ENCODE measurements around the gene GRPEL1.

Gene GRPEL1

DNA sequence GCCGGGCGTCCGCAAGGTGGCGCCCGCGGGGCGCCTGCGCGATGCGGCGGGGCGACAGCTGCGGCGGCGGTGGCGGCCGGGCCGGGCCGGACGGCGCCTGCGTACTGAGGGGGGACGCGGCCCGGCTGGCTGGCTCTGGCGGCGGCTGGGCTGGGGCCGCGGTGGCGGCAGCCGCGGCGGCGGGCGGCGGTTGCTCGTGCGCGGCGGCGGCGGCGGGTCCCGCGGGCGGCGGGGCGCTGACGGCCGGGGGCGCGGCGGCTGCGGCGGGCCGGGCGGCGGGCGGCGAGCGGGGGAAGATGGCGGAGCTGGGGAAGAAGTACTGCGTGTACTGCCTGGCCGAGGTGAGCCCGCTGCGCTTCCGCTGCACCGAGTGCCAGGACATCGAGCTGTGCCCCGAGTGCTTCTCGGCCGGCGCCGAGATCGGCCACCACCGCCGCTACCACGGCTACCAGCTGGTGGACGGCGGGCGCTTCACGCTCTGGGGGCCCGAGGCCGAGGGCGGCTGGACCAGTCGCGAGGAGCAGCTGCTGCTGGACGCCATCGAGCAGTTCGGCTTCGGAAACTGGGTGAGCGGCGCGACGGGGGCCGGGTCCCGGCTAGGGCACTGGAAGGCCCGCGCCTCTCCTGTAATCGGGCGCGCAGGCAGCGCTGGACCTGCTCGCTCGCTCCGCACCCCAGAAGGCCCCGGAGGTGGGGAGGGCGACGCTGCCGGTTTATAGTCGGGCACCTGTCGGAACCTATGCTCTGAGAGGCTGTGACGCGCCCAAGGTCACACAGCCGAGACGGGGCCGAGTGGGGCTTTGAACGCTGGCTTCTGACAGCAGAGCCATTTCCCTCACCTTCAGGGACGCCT lies 24.4 kb downstream of the GRPEL1 start, which contains the start of gene TADA2B:
Gene TADA2B, plus strand, starts transcription at position 89 of the 853 bp plus-strand sequence. Its CDS starts 208 bp downstream, at position 297.
- DNase-seq = no peak

DNA sequence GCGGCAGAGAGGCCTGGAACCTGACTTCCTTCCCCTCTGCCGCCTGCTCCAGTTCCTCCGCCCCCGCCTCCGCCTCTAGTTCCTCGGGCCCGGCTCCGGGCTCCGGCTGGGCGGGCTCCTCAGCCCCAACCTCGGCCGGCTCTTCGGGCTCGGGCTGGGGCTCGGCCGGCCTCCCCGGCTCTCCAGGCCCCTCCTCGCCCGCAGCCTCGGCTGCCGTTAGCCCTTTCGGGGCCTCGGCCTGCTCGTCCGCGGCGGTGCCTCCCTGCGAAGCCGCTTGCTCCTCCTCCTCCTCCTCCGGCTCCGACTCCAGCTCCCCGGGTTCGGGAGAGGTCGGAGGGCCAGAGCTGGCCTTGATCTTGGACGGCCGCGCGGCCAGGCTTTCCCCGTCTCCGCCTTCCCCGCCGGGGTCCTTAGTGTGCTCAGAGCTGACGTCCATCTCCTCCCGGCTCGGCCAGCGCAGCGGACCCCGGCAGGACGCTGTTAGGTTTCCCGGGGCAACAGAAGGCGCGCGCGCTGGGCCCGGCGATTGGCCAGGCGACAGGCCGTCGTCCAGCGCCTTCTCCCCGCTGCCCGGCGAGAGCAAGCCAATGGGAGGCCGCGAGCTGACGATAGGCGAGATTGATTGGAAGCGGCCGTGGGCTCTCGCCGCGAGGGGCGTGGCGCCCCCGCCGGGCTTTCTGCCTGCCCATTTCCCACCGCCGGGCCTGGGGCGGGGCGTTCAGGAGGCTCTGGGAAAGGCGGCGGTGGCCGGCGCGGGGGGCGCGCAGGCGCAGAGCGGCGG lies 25.2 kb downstream of the GRPEL1 start:
- peak; percentile 99 for DNase-seq

DNA sequence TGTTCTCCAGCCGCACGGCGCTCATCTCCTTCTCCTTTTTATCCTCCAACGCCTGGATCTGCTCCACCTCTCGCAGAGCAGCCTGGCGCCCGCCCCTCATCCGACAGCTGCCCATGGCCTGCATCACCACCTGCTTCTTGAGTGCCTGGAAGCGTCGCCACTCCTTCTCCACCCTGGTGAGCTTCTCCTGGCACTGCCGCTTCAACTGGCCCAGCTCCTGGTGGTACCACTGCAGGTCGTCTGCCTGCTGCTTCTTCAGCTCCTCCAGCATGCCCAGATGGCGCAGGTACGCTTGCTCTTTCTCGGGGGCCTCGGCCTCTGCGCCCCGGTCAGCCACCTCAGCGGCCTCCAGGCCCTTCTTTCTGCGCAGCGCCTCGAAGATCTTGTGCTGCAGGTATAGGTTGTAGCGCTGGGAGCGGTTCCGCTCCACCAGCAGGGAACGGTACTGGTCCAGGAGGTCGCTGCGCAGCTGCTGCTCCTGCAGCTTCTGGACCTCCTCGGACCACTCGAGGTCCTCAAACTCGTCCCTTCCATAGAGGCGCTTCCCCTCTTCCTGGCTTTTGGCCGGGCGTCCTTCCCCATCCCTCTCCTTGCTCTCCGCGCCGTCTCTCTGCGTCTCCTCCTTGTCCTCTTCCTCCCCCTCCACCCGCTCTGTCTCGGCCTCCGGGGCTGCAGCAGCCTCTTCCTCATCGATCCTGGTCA lies 25.9 kb downstream of the GRPEL1 start:
- no peak for DNase-seq

DNA sequence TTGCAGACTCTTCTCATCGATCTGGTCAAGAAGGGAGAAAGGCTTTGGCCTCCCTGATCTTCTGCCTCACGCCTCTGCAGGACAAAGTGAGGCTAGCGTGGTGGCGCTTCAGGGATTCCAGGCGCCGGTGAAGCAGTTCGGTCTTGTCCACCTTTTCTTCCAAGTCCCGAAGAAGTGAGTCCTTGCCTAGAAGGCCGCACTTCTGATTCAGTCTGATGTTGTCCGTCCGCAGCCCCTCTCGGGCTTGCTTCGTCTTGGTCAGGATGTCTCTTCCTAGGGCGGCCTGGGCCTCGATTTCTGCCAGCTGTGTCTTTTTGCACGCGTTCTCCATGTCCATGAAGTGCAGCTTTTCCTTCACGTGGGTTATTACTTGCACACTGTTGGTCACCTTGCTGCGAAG lies 26.6 kb downstream of the GRPEL1 start:
- DNase-seq = no peak

DNA sequence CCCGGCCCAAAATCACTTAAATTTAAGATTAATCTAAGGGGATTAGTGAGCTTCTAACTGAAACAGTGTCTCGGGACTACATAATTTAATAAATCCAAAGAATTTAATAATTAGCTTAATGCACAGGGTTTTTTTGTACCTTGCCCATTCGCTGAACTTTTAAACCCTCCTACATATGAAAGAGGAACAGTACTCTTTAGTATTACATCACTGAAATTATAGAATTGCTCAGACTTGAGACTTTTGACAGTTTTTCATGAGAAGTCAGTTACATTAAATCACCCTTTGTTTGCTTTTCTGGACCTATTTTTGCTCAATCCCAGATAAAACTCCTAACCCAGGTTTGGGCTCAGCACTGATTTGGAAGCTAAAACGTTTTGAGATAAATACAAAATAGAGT lies 27.1 kb downstream of the GRPEL1 start:
- peak; percentile 52 for DNase-seq

DNA sequence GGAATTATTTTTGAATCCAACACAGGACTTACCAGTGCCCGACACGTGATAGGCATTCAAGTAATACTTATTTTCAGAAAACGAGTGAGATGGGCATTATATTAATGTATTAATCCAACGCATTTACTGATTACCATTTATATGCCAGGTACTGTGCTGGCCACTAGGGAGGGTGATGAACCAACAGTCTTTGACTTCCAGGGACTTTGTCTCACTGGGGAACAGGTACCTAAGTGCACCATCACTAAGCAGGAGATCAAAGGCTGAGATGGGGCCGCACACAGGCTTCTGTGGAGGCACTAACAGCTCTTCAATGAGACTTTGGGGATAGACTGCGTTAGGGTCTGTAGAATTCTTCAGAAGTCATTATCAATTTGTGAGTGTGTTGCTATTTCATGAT lies 30.4 kb downstream of the GRPEL1 start:
- DNase-seq = no peak

DNA sequence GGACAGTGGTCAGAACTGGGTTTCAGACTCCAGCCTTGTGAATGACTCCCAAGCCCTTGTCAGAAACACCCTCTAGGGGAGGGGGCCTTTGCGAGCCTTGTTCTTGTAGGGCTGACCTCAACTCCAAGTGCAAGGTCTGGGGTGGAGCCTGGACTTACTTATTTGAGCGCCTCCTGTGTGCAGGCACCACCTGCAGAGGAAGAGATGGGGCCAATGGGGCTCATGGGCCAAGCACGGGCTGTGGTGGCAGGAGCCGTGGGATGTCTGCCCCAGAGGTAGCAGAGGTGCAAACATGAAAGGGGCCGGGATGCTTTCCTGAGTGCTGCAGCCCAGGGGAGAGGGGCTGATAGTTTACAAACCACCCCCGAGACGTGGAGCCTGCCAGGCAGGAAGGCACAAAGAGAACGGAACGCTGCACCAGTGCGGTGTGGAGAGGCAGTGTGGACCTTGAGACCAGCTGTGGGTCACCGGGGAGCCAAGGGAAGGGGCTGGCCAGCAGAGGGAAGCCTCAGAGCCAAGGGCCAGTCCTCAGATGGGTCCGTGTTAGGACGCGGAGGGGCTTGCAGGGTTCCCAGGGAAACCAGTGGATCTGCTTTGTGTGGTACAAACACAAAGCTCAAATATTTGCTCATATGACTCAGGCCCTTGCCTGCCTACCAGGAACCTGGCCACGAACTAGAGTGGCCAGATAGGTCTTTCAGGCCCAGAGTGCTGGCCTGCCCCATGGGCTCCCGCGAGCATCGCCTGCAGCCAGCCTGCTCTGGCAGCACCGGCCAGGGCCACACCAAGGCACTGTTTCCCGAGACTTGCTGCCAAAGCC lies 33.4 kb downstream of the GRPEL1 start:
- DNase-seq = no peak

DNA sequence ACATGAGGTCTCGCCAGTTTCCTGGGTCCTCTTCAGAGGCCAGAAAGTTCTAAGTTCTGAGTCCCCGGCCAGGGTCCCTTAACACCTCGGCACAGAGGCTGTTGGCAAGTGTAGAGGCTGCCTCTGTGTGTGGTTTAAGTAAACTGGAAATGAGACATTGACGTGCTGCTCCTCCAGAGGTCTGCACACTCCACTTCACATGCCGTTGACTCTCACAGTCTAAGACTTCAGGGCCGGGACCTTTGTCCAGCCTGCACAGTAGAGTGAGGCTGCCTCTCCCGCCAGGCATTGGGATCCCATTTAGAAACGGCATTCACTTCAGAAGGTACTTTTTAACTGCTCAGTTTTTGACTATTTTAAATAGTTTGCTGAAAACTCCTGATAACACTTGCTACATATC lies 35.3 kb downstream of the GRPEL1 start:
- DNase-seq = no peak

DNA sequence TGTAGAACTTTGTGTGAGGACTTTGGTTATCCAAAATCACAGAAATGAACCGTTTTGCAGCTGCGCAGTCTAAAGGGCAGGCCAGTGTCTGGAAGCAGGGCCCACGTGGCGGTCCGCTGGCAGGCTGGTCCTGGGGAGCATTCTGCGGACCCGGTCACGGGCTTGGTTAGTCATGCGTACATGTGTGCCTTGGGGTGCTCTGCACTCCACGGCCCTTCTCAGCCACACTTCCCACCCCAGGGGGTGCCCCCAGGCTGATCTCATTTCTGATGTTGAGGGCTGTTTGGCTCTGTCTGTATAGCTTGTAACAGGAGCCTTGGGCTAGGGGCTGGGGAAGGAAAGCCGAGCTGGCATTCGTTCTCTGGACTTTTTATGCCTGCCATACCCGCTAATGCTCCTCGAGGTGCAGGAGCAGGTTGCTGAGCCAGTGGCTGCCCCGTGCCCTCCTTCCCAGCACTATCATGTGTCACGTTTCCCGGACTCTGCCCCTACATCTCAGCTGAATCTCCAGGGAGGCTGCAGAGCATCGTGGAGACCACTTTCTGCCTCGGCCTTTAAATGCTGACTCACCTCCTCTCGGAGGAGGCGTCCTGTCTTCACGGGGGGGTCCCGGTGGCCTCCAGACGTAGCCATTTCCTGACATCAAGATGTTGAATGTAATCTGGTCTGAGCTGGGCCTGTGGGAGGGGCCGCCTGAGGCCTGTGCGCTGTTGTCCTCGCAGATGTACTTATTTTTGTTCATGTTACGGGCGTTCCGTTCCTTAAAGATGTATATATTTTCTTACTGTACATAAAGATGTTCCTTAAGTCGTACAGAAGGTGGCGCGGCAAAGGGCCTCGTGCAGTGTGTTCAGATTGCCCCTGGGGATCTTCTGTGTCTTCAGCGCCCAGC lies 36.1 kb downstream of the GRPEL1 start:
- no peak for DNase-seq

DNA sequence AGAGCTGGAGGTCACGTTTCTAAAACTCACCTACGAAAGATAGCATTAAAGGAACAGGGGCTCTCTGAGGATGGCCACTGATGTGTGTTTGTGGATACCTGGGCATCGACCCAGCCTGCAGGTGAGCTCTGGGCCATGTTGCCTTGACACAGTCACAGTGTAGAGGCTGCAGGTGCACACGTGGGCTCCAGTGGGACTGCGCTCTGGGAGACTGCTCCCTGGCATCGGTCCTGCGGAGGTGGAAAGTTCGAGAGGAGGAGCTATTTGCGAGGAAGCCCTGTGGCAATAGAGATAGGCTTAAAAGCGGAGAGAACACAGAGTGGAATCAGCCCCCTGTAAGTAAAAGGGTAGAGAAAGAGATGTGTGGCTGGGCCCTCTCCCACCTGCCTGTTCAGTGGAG lies 37.0 kb downstream of the GRPEL1 start:
- no peak for DNase-seq

DNA sequence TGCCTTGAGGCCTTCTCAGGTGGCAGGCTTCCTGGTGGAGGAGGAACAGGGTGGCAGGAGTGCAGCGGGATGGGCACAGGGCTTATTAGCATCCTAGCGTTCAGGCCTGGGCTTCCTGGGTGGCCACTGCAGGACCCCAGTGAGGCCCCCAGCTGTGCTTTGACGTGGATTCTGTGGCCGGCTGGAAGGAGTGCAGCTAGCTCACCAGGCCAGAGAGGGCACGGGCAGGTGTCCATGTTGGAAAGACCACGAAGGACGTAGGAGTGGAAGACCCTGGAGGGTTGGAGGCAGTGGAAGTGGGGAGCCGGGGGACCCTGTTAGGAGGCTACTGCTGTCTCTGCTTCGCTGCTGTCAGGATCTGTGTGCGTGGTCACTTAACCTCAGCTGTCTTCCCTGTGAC lies 37.9 kb downstream of the GRPEL1 start:
- no peak for DNase-seq

DNA sequence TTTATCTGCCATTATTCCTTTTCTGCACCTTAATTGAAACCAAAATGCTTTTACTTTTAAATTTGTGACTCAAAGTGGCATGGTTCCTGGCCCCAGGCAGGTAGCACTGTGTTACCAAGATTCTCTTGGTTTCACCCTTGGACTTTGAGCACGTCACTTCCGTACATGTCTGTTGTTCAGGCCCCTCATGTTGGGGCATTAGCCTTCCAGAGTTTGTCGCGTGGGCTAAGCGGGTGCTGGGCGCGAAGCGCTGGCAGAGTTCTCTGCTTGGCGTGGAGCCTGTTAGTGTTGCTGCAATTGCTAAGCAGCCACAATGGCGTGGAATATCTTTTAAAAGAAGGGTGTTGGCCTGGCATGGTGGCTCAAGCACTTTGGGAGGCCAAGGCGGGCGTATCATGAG lies 38.7 kb downstream of the GRPEL1 start:
- no peak for DNase-seq

DNA sequence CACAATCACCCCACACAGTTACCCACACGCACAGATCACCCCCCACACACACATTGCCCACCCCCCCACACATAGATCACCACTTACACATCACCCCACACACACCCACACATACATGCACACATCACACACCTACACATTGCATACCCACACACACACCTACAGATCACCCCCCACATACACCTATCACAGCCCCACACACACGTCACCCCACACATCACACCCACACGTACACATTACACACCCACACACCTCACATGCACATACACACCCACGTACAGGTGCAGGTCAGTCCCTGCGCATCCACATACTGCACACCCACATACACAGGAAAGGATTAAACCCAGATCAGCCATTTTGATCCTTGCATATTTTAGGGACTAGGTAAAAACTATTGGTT lies 40.0 kb downstream of the GRPEL1 start:
- no peak for DNase-seq

DNA sequence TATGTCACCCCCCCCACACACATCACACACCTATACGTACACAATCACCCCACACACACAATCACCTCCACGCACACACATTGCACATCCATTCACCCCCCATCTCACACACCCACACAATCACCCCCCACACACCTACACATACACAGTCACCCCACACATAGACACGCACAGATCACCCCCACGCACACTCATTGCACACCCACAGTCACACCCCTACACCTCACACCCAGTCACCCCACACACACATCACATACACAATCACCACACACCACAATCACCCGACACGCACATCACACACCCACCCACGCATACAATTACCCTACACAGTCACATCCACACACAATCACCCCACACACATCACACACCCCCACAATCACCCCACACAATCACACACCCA lies 40.6 kb downstream of the GRPEL1 start:
- no peak for DNase-seq

DNA sequence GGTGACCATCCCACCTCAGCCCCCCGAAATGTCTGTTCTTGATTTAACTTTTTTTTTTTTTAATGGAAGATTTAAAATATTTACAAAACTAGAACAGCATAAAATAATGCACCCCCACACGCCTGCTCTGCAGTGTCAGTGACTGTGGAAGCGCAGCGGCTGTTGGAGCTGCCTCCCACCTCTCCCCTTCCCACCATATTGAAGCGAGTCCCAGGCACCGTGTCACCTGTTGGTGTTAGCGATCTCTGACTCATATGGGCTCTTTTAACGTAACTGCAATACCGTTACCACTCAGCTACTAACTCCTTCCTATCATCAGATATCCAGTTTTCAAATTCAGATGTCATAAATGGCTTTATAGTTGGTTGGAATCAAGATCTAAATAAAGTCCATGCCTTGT lies 41.8 kb downstream of the GRPEL1 start:
- no peak for DNase-seq

DNA sequence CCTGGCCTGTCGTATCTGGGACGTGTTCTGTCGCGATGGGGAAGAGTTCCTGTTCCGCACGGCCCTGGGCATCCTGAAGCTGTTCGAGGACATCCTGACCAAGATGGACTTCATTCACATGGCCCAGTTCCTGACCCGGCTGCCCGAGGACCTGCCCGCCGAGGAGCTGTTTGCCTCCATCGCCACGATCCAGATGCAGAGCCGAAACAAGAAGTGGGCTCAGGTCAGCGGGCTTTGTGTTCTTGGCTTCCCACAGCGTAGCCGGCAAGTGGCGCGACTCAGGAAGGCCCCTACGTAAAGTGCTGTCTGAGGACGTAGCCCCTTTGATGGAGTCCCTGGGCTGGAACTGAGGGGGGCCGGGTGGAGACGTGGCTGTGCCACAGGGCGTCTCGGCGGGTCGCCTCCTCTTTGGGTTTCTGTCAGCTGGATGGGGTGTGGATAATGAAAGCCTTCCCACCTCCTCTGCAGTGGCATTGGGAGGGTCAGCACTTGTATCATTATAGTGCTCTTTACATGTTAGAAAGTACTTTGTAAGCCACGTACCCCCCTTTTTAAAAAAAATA lies 42.7 kb downstream of the GRPEL1 start:
- no peak for DNase-seq

DNA sequence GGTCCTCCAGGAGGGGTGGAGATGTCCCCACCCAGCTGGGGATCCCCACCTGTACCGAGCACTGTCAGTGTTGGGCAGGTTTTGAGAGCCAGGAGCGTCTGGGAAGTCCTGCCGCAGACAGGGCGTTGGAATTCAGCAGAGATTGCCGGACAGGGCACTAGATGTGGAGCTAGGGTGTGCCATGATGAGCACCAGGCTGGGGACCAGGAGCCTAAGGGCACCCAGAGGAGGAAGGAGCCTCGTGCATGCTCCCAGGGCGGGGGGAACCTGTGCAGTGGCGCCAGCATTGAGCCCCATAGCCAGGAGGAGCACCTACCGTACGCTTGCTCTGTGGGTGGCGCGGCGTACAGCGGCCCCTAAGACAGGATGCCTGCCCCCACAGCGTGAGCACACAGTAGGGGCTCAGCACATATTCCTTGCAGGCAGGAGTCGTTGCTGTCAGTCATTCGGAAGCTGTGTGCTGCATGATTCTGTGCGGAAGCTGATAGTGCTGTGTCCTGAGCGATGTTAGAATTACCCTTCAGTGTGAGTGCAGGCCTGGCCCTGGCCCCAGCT lies 43.5 kb downstream of the GRPEL1 start:
- DNase-seq = no peak

DNA sequence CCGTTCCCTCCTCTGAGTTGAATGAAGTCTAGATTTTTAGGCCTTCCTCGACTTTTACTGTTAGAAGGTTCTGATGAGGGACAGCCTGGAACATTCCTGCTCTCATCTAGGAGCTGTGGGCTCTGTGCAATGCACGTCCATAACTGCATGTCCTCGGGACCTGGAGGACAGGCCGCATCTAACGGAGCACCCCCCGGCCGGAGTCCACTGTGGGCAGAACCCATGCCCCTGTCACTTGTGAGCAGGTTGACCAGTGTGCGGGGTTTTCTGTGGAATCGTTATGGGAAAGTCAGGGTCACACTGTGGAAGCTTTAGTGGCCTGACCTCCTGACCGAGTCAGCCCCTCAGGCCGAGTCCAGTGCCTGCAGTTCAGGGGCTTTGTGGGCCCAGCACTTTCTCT lies 44.0 kb downstream of the GRPEL1 start:
- DNase-seq = no peak

DNA sequence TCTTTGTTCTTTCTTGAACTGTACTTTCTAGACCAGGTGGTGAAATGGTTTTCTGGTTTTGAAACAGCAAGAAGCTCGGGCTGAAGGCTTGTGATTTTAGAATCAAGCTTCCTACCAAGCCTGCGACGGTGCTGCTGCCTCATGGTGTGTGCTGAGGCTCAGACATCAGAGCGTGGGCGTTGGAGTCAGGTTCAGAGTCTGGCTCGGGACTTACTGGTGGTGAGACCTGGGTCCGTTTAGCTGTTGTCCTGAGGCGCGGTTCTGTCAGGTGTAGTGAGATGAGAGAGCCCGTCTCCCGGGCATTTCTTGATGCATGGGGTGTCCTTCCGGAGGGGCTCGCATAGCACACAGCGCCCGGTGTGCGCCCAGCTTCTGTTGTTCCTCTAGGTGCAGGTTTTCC lies 44.4 kb downstream of the GRPEL1 start:
- DNase-seq = no peak

DNA sequence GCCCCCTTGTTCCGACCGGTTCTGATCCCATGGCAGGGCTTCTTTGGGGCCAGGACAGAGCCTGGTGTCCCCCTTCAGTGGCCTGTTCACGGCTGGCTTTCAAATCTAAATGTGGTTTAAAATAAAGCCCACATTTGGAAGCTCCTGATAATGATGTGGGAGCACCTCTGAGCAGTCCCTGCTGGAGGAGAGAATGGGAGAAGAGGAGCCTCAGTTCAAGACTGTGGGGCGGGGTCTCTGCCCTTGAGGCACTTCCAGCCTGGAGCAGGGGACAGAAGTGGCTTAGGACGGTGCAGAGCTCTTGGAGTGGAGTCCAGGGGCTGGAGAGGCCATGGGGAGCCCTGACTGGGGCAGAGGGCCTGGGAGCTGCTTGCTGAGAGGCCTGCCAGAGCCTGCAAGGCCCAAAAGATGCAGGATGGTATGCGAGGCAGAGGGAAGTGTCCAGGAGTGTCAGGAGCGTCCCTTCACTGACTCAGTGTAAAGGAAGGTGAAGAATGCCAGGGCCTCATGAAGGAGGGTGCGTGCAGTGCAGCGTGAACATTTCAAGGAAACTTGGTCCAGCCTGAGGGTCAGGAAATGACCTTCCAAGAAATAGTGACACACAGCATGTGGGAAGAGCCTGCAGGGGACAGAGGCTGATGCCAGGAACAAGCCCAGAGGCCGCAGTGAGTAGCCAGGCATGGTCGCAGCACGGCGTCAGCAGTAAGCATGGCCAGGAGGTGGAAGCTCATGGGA lies 45.8 kb downstream of the GRPEL1 start:
- DNase-seq = no peak

All from suppressor macrophage treated with lipopolysaccharide for 4 hours (primary cell).